ENCODE data around the gene BCL2A1. TPM values are rescaled to one million over a fixed set of nuclear protein-coding genes. Genes with fewer than 3 reads are reported as not detected.
"Not testable (repeated sequence)": the region's sequence is repeated elsewhere in the genome, so short reads cannot be mapped to it uniquely, and the experiment has no call there.

The BCL2A1 gene
- total RNA-seq, 1 donor from 2014 or later = not detected

GRCh38 chr15:79916502-79917132 lies 54.4 kb downstream of the BCL2A1 start:
- H3K27ac ChIP-seq = no peak overlapping the region
- H3K36me3 ChIP-seq = peaks cover 6 to 22% of the 10 kb centered on the region in 2 donors
- intact Hi-C loops (cut with DNase I) = no loop called here
- H3K9me3 ChIP-seq = peaks cover 60 to 79% of the 10 kb centered on the region in 2 donors
- DNase-seq (ENCODE audit: low spot score in 2 of 2) = no peak
- no peak overlapping the region for H3K4me3 ChIP-seq
- H3K27me3 ChIP-seq = no peaks in the 10 kb centered on the region
- TF ChIP-seq, protein P1, sequence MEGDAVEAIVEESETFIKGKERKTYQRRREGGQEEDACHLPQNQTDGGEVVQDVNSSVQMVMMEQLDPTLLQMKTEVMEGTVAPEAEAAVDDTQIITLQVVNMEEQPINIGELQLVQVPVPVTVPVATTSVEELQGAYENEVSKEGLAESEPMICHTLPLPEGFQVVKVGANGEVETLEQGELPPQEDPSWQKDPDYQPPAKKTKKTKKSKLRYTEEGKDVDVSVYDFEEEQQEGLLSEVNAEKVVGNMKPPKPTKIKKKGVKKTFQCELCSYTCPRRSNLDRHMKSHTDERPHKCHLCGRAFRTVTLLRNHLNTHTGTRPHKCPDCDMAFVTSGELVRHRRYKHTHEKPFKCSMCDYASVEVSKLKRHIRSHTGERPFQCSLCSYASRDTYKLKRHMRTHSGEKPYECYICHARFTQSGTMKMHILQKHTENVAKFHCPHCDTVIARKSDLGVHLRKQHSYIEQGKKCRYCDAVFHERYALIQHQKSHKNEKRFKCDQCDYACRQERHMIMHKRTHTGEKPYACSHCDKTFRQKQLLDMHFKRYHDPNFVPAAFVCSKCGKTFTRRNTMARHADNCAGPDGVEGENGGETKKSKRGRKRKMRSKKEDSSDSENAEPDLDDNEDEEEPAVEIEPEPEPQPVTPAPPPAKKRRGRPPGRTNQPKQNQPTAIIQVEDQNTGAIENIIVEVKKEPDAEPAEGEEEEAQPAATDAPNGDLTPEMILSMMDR (IDR thresholded peaks at IDR 0.05) = no peak
- H3K4me1 ChIP-seq = no peaks in the 10 kb centered on the region

DNA sequence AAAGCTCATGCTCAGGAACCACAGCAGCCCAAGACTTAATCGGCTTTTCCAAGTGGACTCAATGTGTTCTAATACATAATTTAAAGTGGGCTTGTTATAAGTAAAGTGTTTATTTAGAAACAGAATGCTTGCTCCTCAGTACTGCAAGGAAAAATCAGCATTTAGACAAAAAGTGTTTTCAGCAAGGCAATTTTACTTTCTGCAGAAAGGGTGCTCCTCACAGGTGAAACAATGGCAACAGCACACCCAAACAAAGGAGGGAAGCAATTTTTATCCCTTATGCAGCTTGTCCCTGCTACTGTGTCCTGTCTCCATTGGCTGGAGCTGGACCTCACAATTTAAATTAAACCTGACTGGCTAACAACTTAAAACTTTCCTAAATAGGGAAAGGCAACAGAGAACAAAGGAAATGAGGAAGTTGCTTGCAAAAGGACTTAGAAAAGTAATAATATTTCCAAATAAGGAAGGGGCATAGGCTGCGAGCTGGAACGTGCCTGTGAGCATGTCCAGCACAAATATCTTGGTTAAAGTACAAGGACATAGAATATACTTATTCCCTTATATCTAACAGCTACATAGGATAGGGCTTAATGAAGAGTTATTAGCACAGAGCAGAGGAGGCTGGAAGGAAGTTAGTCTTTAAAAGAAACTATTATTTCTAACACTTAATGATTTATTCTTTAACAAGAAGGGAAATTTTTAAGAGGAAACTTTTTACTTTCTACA lies 55.1 kb downstream of the BCL2A1 start:
- Histone ChIP-seq H3K9me3 (peaks cover 56 to 73% of the 10 kb centered on the region in 2 donors), H3K36me3 (peaks cover 4 to 15% of the 10 kb centered on the region in 2 donors)
- H3K4me3 ChIP-seq; H3K4me1 ChIP-seq; intact Hi-C loops (cut with DNase I); DNase-seq (ENCODE audit: low spot score in 2 of 2); H3K27me3 ChIP-seq; H3K27ac ChIP-seq: not testable (repeated sequence)

GRCh38 chr15:79914728-79915127 lies 56.3 kb downstream of the BCL2A1 start:
- no peak overlapping the region for H3K27ac ChIP-seq
- TF ChIP-seq, protein P1 (IDR thresholded peaks at IDR 0.05) = no peak
- H3K36me3 ChIP-seq = peaks cover 0 to 9% of the 10 kb centered on the region in 2 donors
- intact Hi-C loops (cut with DNase I) = no loop called here
- H3K27me3 ChIP-seq = no peaks in the 10 kb centered on the region
- no peak overlapping the region for H3K4me3 ChIP-seq
- no peak for DNase-seq (ENCODE audit: low spot score in 2 of 2)
- H3K4me1 ChIP-seq = no peaks in the 10 kb centered on the region
- peaks cover 44 to 62% of the 10 kb centered on the region in 2 donors for H3K9me3 ChIP-seq

Other genes starting within 250 kb of the BCL2A1 start
- 0.75 TPM for gene MTHFS, start 74.2 kb downstream of the BCL2A1 start, total RNA-seq
- 49.6 TPM for gene ZFAND6, start 88.5 kb upstream of the BCL2A1 start, total RNA-seq
- gene FAH, start 181.8 kb upstream of the BCL2A1 start, total RNA-seq = 23.4 TPM